ENCODE data around the gene SLX4IP.

Gene SLX4IP

DNA sequence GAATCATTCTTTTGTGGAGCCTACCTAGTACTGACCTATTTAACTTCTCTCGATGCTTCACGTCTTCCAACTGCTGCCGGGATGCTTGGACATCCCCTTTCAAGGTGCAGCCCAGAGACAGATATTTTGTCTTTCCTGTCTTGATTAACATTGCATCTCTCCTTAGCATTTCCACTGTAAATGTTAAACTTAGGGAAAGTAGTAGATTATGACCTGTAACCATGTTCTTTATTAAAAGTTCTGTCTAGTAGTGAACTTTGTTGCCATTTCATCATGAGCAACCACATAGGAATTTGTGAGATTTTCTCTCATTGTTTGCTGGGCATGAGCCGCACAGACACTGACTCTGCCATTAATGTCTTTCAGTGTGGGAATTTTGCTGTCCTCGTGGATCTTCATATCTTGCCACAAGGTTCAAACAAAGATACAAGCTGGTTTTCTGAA lies 120.8 kb downstream of the SLX4IP start:
- no peak for DNase-seq (ENCODE audit: low read depth, low spot score)
- no peak overlapping the region for H3K4me3 ChIP-seq (ENCODE audit: low read length)

GRCh38 chr20:10556519-10557083 lies 121.5 kb downstream of the SLX4IP start:
- no peak overlapping the region for H3K4me3 ChIP-seq (ENCODE audit: low read length)

GRCh38 chr20:10557685-10558084 lies 122.6 kb downstream of the SLX4IP start:
- H3K4me3 ChIP-seq (ENCODE audit: low read length), result no peak overlapping the region
- DNase-seq (ENCODE audit: low read depth, low spot score), result no peak

More at GRCh38 chr20:10556519-10557083, 121.5 kb downstream of the SLX4IP start:
- no peak for DNase-seq (ENCODE audit: low read depth, low spot score)

GRCh38 chr20:10558635-10559187 lies 123.6 kb downstream of the SLX4IP start:
- peak; percentile 73 for DNase-seq (ENCODE audit: low read depth, low spot score)
- H3K4me3 ChIP-seq (ENCODE audit: low read length), result no peak overlapping the region

DNA sequence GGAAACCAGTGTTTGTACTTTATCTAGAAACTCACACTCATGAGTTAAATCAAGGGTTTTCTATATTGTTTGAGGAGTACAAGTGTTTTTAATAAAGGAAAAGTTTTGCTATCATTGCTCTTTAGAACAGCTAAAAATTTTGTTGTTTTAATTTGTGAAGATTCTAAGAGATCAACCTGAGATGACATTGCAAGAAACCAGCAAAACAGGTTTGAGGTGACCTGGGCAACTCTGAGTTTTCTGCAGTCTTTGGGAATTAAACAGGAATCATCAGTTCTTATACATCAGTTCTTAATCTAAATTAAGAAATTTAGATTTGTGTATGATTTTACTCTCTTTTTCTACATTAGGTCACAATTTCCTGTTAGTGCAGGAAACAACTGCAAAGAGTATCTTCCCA lies 124.2 kb downstream of the SLX4IP start:
- H3K4me3 ChIP-seq (ENCODE audit: low read length), result no peak overlapping the region
- no peak for DNase-seq (ENCODE audit: low read depth, low spot score)

DNA sequence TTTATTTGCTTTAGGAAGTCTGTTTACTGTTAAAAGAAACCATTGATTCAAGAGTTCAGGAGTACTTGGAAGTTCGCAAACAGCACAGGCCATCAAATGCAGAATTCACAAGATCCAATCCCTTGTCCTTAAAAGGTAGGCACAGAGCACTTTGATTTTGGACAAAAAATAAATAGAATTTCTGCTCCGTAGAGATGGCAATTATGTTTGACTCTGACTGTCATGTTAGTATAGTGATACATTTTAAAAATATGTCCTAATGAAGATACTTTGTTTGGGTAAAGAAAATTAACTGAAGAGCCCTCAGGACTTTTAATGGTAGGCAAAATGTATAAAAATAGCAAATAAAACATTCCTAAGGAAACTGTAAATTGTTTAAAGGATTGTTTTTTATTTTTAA lies 125.6 kb downstream of the SLX4IP start:
- no peak for DNase-seq (ENCODE audit: low read depth, low spot score)
- H3K4me3 ChIP-seq (ENCODE audit: low read length), result no peak overlapping the region

GRCh38 chr20:10561302-10561701 lies 126.2 kb downstream of the SLX4IP start:
- no peak overlapping the region for H3K4me3 ChIP-seq (ENCODE audit: low read length)
- DNase-seq (ENCODE audit: low read depth, low spot score), result no peak

DNA sequence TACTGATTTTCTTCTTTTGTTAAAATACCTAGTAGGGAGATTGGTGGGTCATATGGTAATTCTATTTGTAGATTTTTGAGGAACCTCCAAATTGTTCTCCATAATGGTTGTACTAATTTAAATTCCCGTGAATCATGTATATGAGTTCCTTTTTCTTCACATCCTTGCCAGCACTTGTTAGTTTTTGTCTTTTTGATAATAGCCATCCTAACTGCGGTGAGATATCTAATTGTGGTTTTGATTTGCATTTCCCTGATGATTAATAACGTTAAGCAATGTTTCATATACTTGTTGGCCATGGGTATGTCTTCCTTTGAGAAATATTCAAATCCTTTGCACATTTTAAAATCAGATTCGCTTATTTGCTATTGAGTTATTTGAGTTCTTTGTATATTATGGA lies 127.8 kb downstream of the SLX4IP start:
- no peak for DNase-seq (ENCODE audit: low read depth, low spot score)
- no peak overlapping the region for H3K4me3 ChIP-seq (ENCODE audit: low read length)

GRCh38 chr20:10563935-10564492 lies 128.9 kb downstream of the SLX4IP start:
- DNase-seq (ENCODE audit: low read depth, low spot score), result peak; percentile 44
- no peak overlapping the region for H3K4me3 ChIP-seq (ENCODE audit: low read length)

GRCh38 chr20:10565191-10565921 lies 130.3 kb downstream of the SLX4IP start:
- no peak for DNase-seq (ENCODE audit: low read depth, low spot score)

GRCh38 chr20:10565922-10566897 lies 131.1 kb downstream of the SLX4IP start:
- no peak overlapping the region for H3K4me3 ChIP-seq (ENCODE audit: low read length)
- no peak for DNase-seq (ENCODE audit: low read depth, low spot score)

More at GRCh38 chr20:10565191-10565921, 130.3 kb downstream of the SLX4IP start:
- H3K4me3 ChIP-seq (ENCODE audit: low read length), result no peak overlapping the region

GRCh38 chr20:10568032-10568431 lies 132.9 kb downstream of the SLX4IP start:
- DNase-seq (ENCODE audit: low read depth, low spot score), result no peak

GRCh38 chr20:10571313-10571815 lies 136.3 kb downstream of the SLX4IP start:
- no peak overlapping the region for H3K4me3 ChIP-seq (ENCODE audit: low read length)
- DNase-seq (ENCODE audit: low read depth, low spot score), result no peak

More at GRCh38 chr20:10568032-10568431, 132.9 kb downstream of the SLX4IP start:
- H3K4me3 ChIP-seq (ENCODE audit: low read length), result no peak overlapping the region

DNA sequence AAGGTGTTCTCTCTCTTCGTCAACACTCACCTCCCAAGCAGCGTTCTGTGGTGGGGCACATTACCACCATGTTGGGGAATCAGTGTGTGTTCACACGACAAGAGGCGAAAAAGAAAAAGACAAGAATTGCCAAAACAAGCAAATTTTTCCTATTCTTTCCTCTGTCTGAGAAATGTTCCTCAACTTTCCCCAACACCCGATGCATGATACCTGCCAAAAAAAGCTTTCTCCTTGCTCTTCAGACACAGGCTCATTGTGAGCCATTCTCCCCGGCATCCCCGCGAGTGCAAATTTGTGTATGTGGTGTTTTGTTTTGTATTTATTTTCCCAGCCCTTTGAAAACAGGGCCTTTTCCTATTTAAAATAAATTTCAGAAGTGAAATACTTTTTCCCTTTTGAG lies 137.7 kb downstream of the SLX4IP start:
- H3K4me3 ChIP-seq (ENCODE audit: low read length), result no peak overlapping the region
- DNase-seq (ENCODE audit: low read depth, low spot score), result no peak

DNA sequence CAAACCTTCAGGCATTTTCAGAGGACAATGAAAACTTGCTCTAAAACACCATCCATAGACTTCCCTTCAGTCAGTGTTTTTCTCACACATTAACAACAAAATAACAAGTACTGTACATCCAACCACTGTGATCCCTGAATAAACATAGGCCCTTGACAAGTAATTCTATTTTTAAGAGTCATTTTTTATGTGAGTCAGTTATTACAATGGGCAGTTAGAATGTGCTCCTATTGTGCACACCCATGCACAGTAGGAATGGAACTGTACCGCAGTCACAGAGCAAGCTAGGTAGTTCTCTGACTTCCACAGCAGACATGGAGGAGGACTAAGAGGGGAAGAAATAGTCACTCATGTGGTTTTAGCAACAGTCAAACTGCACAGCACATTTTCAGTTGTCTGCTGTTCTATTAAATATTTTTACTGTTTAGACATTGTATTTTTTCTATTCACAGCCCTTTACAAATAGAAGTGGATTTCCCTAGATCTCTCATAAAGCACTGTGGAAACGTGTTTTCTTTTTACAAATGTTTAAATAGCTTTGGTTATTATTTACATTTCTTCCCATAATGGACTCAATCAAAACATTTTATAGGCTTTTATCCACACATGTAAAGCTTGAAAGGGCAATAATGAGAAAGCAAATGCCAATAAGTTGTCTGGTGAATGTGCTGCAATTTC lies 138.3 kb downstream of the SLX4IP start:
- no peak overlapping the region for H3K4me3 ChIP-seq (ENCODE audit: low read length)
- DNase-seq (ENCODE audit: low read depth, low spot score), result no peak

GRCh38 chr20:10573951-10574339 lies 138.8 kb downstream of the SLX4IP start:
- DNase-seq (ENCODE audit: low read depth, low spot score), result no peak
- H3K4me3 ChIP-seq (ENCODE audit: low read length), result no peak overlapping the region

DNA sequence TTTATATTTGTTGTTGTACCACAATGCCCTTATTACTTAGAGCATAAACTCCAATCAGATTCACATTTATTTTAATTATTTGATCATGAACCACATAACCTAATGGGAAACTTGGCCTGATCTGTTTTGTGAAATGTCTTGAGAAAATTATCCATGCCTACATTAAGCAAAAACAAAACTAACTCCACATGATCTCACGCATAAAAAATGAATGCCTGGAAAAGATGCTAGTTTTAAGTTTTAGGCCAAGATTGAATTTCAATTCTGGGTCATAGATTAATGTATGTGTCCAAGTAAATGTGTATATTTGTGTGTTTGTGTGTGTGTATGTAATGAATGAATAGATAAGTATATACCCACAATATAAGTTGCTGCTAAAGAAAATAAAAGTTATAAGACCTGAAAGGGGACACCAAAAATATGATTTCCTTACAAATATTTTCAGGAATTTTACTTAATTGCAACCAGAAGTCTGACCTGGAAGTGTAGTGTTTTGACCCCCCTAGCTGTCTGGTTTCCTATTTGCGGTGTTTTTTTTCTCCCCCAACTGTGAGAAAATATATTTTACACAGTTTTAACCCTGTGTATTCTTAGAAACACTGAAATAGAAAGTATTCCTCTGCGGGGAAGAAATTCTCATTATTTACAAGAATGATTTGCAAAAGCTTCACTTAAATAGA lies 141.4 kb downstream of the SLX4IP start:
- no peak overlapping the region for H3K4me3 ChIP-seq (ENCODE audit: low read length)
- DNase-seq (ENCODE audit: low read depth, low spot score), result no peak

DNA sequence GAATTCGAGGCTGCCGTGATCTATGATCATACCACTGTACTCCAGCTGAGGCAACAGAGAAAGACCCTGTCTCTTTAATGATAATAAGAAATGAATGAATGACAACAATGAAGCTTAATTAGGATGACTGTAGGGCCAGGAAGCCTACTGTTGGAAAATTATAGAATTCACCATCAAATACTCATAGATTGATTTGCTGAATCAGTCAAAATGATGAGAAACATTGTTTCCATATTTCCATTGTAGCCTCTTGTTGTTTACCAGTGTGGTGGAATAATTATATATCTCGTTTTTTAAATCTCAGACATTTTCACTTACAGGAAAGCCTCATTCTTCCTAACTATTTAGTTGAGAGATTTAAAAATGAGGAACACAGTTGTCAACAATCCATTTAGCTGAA lies 142.5 kb downstream of the SLX4IP start:
- no peak overlapping the region for H3K4me3 ChIP-seq (ENCODE audit: low read length)
- no peak for DNase-seq (ENCODE audit: low read depth, low spot score)

All from Jurkat, Clone E6-1 (cell line).